ENCODE data around the gene ARF1. TPM values are rescaled to one million over a fixed set of nuclear protein-coding genes. Genes with fewer than 3 reads are reported as not detected.
A peak's percentile ranks its signal among the peaks of the same experiment; 100 is the strongest.

The ARF1 gene
- total and polyA plus RNA-seq, 10 of the 15 experiments (the other 5 are each of a cell fraction or from before 2014, with no cell fraction given): 48.4 to 508 (median 283) TPM

DNA sequence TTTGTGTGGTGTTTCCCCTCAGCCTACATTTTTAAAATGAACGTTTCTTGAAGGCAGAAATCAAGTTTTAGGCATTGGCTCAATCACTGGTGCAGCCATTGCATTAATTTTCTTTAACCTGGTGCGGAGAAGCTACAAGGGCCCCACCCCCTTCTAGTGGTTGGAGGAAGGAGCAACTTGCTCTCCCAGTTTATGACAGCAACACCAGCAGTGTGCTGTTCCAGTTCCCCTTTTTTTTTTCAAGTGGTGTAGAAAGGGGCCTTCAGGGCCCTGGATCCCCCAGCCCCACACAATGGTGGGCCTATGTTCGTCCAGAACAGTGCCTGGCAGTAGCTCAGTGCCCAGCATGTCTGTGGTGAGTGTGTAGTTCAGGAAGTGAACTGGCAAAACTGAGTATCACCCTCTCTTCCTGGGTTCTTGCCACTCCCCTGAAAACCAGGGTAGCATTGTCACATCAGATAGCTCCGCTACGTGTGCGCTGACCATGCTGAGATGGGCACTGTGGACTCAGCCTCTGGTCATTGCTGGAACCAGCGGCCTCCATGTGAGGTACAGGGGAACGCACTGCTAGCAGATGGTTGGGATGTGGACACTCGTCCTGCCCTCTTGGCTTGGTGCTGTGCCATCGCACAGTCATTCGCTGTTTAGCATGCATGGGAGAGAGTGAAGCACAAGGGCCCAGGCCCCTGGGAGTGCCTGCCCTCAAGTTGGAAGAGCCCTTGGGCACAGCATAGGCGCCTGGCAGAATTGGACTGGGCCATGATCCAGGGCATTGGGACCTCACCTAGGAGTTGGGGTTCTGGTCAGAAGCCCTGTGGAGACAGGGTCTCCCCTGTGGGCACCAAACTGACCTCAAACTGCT, 7.2 kb downstream of the ARF1 start:
- ChIA-PET CTCF (no interaction called here), POLR2A (no interaction called here), SMC1A (ENCODE audit: uncharacterized antibody, unreplicated experiment) (interaction anchor here (0.5 to 1.2 kb wide), 2 partner anchors 410 to 1236 kb away, joined by 3 to 4 read pairs; no protein-coding TSS in a partner anchor), RAD21 (ENCODE audit: unreplicated experiment) (interaction anchor here (1.7 kb wide), 1 partner anchor 12 kb away, joined by 3 read pairs; no protein-coding TSS in a partner anchor)
- WGBS (ENCODE audit: insufficient coverage, insufficient replicate concordance, low lambda C conversion rate, missing lambda C conversion rate): 70% methylated on average over 12 of the region's 12 CpGs
- no TSS peak for BruUV-seq (replicated peaks)
- in situ Hi-C loops (cut with MboI): no loop called here
- DNase-seq (ENCODE audit: low read depth, low spot score) (no peak), ATAC-seq (peak; percentile 58), FAIRE-seq (no peak)
- Histone ChIP-seq H3K79me2 (ENCODE audit: control insufficient read depth, insufficient read depth, low read length) (peaks cover 100% of the 10 kb centered on the region), H3K9ac (ENCODE audit: control insufficient read depth, insufficient read depth, low read length) (no peak overlapping the region), H2AFZ (ENCODE audit: control insufficient read depth, low read depth, low read length) (no peak overlapping the region), H3K36me3 (ENCODE audit: control insufficient read depth in 2 of 2, insufficient read depth in 2 of 2, low read length in 1 of 2) (peaks cover 15 to 26% of the 10 kb centered on the region in 2 experiments; a peak in 3 of 4 replicates), H3K4me1 (ENCODE audit: control insufficient read depth, insufficient read depth, low read length) (peaks cover 56% of the 10 kb centered on the region), H3K9me3 (replicated peaks; ENCODE audit: control insufficient read depth, insufficient read depth, low read length) (peaks cover 25% of the 10 kb centered on the region; the same call in 2 of the 3 replicates), H3K27ac (ENCODE audit: control insufficient read depth, insufficient read depth) (no peak overlapping the region), H4K20me1 (ENCODE audit: control insufficient read depth, insufficient read depth) (peaks cover 72% of the 10 kb centered on the region), H3K27me3 (replicated peaks in 1 of 2; ENCODE audit: control insufficient read depth in 2 of 2, insufficient read depth in 2 of 2, low read length in 1 of 2) (no peaks in the 10 kb centered on the region), H3K4me3 (no peak overlapping the region), H3K4me2 (ENCODE audit: control insufficient read depth, insufficient read depth) (peak overlapping the region; percentile 77)
- intact Hi-C loops (cut with micrococcal nuclease; ENCODE audit: unreplicated experiment): no loop called here
- TF ChIP-seq POU2F2 (IDR thresholded peaks at IDR 0.05; ENCODE audit: borderline replicate concordance, low read depth, low read length): no peak
- TF ChIP-seq CHD2 (IDR thresholded peaks at IDR 0.05; ENCODE audit: borderline replicate concordance, low read depth, low read length): 0 out of 2 replicates have a peak, but pooled peaks have one; percentile 16
- TF ChIP-seq POLR2AphosphoS5 (IDR thresholded peaks at IDR 0.05; ENCODE audit: low read length): peak; percentile 25; the same call in 1 of the 2 replicates
- no peak for TF ChIP-seq RCOR1 (conservative IDR thresholded peaks at IDR 0.05; ENCODE audit: low read depth, low read length)
- TF ChIP-seq CREB1 (IDR thresholded peaks at IDR 0.05; ENCODE audit: low read depth): no peak
- TF ChIP-seq SPI1 (IDR thresholded peaks at IDR 0.05; ENCODE audit: borderline replicate concordance, insufficient read depth, low read depth, low read length): peak; percentile 93
- peak; percentile 66; the same call in 1 of the 2 replicates for TF ChIP-seq ZNF384 (IDR thresholded peaks at IDR 0.05; ENCODE audit: borderline replicate concordance, low read depth, low read length)
- 0 out of 2 replicates have a peak, but pooled peaks have one; percentile 19 for TF ChIP-seq RUNX3 (IDR thresholded peaks at IDR 0.05; ENCODE audit: low read length)
- TF ChIP-seq POLR2AphosphoS2 (IDR thresholded peaks at IDR 0.05; ENCODE audit: low read depth, low read length): 0 out of 2 replicates have a peak, but pooled peaks have one; percentile 18
- no peak for TF ChIP-seq ZSCAN29 (IDR thresholded peaks at IDR 0.05)
- peak; percentile 67 for TF ChIP-seq POLR2A (IDR thresholded peaks at IDR 0.05; ENCODE audit: low read depth, low read length)
- 0 out of 2 replicates have a peak, but pooled peaks have one; percentile 33 for TF ChIP-seq HDGF (IDR thresholded peaks at IDR 0.05)

Data from GM12878 (cell line).